ENCODE measurements around the gene TTC7B. TPM values are rescaled to one million over a fixed set of nuclear protein-coding genes. Genes with fewer than 3 reads are reported as not detected.

TTC7B gene
- total RNA-seq, 1 donor from 2014 or later, result 2.4 TPM

DNA sequence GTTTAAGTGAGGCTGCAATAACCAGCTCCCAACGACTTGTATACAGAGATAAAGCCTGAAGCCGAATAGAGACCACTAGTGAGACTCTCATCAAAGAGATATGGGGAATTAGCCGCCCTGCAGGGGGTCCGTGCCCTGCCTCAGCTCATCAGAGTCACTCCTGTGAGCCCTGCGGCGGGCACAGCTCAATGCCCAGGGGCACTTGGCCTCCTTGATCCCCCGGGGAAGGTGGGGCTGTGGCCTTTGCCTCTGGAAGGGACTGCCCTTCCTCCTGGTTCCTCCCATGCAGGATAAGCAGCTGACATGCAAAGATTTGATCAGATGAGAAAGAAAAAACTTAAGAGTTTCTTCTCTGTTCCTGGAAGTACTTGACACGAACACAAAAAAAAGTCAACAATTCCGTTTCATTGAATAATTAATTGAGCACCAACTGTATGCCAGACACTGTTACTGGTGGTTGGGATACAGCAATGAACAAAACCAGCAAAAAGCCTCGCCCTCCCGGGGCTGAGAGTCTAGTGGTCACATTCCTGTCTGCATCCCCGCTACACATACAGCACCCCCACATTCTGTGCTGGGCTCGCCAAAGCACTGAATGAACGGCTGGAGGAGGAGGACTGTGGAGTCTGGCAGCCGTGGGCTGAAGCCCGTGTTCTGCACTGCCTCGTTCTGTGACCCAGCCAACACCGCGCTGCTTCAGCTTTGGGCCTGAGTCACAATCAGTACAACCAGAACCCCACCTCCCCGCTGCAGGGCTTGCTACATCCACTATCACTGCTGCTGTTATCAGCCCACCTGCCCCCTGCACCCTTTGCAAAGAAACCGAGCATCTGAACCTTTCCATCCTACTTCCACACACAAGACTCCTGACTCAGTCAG is 10.3 kb downstream of the TTC7B start:
- no peak overlapping the region for H3K27ac Mint-ChIP-seq
- no peak for DNase-seq
- intact Hi-C loops (cut with micrococcal nuclease), result no loop called here
- no peaks in the 10 kb centered on the region for H3K36me3 Mint-ChIP-seq (ENCODE audit: low read depth)
- H3K4me3 Mint-ChIP-seq, result no peak overlapping the region
- H3K4me1 Mint-ChIP-seq, result peaks cover 6% of the 10 kb centered on the region
- H3K9me3 Mint-ChIP-seq, result peaks cover 5% of the 10 kb centered on the region
- H3K27me3 Mint-ChIP-seq, result no peaks in the 10 kb centered on the region

DNA sequence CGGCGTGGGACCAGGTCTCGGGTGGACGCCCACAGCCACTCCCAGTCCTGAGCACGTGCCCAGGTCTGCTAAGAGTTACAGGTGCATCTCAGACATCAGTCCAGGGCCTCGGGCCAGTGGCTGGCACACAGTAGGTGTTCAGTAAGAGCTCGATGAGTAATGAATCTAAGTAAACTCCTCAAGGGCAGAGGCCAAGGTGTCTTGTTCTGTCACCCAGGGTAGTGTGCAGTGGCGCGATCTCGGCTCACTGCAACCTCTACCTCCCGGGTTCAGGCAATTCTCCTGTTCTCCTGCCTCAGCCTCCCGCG is 11.2 kb downstream of the TTC7B start:
- intact Hi-C loops (cut with micrococcal nuclease), result no loop called here
- Mint-ChIP-seq H3K27me3 (no peaks in the 10 kb centered on the region), H3K9me3 (peaks cover 5% of the 10 kb centered on the region), H3K27ac (no peak overlapping the region), H3K4me1 (peaks cover 6% of the 10 kb centered on the region), H3K4me3 (no peak overlapping the region), H3K36me3 (ENCODE audit: low read depth) (no peaks in the 10 kb centered on the region)
- DNase-seq, result no peak

DNA sequence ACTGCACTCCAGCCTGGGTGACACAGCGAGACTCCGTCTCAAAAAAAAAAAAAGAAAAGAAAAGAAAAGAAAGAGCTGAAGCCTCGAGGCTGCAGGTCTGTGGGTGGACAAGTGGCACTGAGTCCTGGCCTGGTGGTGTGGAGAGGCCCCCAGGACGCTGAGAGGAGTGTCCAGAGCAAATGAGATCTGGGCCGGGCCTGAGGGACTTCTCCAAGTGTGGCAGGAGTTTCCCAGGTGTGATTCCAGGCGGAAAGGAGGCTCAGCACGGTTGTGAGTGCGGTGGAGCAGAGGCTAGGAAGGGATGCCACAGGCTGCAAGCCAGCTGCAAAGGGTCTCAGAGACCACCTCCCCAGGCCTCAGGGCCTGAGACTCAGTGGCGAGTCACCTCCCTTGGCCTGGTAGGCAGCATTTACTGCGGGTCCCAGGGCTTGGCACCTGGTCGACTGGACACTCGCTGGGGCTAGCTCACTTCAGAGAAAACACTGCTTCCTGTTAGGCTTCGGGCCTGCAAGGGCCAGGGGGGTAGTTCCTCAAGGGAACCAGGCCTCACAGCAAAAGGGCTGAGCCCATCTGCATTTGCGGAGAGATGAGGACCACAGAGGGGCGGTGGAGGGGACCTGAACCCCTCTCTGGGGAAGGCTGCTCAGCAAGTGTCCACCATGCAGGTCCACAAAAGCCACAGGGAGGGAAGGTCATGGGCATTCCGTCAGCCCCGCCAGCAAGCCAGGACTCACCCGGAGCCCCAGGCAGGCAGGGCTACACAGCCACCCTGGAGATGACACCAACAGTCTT is 11.7 kb downstream of the TTC7B start:
- H3K4me1 Mint-ChIP-seq, result peaks cover 6% of the 10 kb centered on the region
- no peaks in the 10 kb centered on the region for H3K27me3 Mint-ChIP-seq
- DNase-seq, result no peak
- H3K4me3 Mint-ChIP-seq, result no peak overlapping the region
- no peak overlapping the region for H3K27ac Mint-ChIP-seq
- intact Hi-C loops (cut with micrococcal nuclease), result no loop called here
- no peaks in the 10 kb centered on the region for H3K36me3 Mint-ChIP-seq (ENCODE audit: low read depth)
- peaks cover 5% of the 10 kb centered on the region for H3K9me3 Mint-ChIP-seq

DNA sequence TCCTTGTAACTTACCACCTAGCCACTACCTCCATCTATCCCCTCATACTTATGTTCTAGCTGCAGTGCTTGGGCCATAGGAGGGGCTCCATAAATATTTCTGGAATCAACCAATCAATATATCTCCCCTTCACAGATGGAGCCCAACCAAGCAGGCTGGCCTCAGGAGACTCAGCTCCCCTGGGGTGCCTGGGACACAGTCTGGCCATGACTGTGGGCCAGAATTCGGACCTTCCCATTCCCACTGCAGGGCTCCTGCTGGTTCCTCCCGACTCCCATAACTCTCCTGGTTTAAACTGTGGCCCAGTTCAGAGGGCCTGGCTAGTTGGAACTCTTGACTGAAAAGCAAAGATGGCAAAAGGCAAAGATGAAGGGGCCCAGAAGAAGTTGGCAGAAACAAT is 13.0 kb downstream of the TTC7B start:
- Mint-ChIP-seq H3K4me3 (no peak overlapping the region), H3K27ac (no peak overlapping the region), H3K27me3 (no peaks in the 10 kb centered on the region), H3K4me1 (peaks cover 6% of the 10 kb centered on the region), H3K9me3 (peaks cover 5% of the 10 kb centered on the region), H3K36me3 (ENCODE audit: low read depth) (no peaks in the 10 kb centered on the region)
- intact Hi-C loops (cut with micrococcal nuclease), result no loop called here
- DNase-seq, result no peak

DNA sequence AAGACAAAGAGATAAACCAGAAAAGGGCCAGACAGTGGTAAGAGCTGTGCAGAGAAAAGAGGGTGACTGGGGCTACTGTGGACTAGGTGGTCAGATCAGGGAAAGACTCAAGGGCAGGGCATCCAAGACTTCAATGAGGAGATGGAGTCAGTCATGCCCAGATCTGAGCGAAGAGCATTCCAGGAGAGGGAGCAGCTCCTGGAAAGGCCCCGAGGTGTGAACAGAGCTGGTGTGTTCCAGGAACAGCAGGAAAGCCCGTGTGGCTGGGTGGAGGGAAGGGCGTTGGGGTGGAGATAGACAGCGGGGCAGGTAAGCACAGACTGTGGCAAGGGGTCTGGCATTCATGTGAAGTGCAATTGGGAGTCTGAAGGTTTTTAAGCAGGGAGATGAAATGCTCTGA is 16.8 kb downstream of the TTC7B start:
- intact Hi-C loops (cut with micrococcal nuclease), result no loop called here
- Mint-ChIP-seq H3K36me3 (ENCODE audit: low read depth) (no peaks in the 10 kb centered on the region), H3K4me1 (peaks cover 6% of the 10 kb centered on the region), H3K9me3 (peaks cover 5% of the 10 kb centered on the region), H3K27ac (peak overlapping the region; percentile 66), H3K27me3 (no peaks in the 10 kb centered on the region), H3K4me3 (no peak overlapping the region)
- DNase-seq, result no peak

DNA sequence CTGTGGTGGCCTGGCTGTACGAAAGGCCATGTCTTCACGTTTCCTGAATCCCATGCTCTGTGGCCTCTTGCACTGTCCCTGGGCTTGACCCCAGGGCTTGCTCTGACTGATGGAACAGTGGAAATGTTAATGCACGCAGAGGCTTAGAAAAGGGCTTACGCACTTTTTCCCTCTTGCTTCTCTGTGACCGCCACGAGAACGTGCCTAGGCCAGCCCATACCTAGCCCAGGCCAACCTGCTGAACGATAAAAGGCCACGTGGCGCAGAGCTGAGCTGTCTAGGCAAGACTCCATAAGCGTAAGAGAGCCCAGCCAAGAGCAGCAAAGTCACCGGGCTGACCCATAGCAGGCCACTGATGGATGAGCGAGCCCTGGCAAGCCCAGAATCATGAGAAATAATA is 18.3 kb downstream of the TTC7B start:
- Mint-ChIP-seq H3K4me3 (no peak overlapping the region), H3K4me1 (peaks cover 6% of the 10 kb centered on the region), H3K27ac (no peak overlapping the region), H3K36me3 (ENCODE audit: low read depth) (no peaks in the 10 kb centered on the region), H3K27me3 (no peaks in the 10 kb centered on the region), H3K9me3 (peaks cover 5% of the 10 kb centered on the region)
- intact Hi-C loops (cut with micrococcal nuclease), result no loop called here
- DNase-seq, result no peak

DNA sequence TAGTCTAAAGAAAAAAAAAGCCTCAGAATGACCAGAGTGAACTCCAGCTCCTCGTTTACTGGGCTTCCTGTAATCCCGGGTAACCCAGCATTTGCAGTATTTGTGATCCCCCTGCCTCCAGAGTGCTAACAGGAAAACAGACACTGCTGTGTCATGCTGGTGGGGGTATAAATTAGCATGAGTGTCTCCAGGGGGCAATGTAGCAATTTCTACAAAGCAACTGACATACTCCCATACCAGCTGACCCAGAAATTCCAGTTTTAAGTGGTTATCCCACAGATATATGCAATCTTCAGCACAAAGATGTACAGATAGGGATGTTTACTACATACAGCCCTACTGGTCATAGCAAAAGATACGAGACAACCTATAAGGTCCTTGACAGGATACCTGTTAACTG is 18.8 kb downstream of the TTC7B start:
- Mint-ChIP-seq H3K4me3 (no peak overlapping the region), H3K9me3 (peaks cover 5% of the 10 kb centered on the region)

DNA sequence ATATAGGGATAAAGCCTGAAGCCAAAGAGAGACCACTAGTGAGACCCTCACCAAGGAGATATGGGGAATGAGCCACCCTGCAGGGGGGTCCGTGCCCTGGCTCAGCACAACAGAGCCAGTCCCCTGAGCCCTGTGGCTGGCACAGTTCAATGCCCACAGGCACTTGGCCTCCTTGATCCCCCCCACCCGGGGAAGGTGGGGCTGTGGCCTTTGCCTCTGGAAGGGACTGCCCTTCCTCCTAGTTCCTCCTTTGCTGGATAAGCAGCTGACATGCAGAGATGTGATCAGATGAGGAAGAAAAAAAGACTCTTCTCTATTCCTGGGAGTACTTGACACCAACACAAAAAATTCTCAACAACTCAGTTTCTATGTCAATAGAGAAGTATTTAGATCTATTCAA is 19.9 kb downstream of the TTC7B start:
- Mint-ChIP-seq H3K4me3 (no peak overlapping the region), H3K27ac (no peak overlapping the region)

More for the DNA sequence above, 18.8 kb downstream of the TTC7B start:
- no peak for DNase-seq
- Mint-ChIP-seq H3K27me3 (no peaks in the 10 kb centered on the region), H3K4me1 (peaks cover 6% of the 10 kb centered on the region), H3K27ac (no peak overlapping the region), H3K36me3 (ENCODE audit: low read depth) (no peaks in the 10 kb centered on the region)
- intact Hi-C loops (cut with micrococcal nuclease), result no loop called here

DNA sequence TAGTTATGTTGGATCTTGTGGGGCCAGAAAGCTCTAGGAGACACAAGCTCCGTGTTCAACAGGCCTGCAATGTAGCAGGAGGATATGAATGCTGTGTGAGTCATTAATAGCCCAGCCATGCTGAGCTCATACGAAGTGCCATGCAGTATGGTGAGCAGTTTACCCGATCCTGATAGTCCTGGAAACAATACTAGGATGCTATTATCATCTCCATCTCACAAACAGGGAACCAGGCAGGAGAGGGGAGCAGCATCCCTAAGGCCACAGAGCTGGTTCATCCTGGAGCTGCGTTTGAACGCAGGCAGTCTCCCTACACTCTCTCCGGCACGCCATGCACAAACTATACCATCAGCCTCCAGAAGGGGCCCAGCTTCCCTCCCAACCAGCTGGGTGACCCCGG is 20.5 kb downstream of the TTC7B start:
- H3K27me3 Mint-ChIP-seq, result no peaks in the 10 kb centered on the region
- H3K4me1 Mint-ChIP-seq, result no peaks in the 10 kb centered on the region
- H3K4me3 Mint-ChIP-seq, result no peak overlapping the region
- H3K9me3 Mint-ChIP-seq, result no peaks in the 10 kb centered on the region
- intact Hi-C loops (cut with micrococcal nuclease), result no loop called here
- DNase-seq, result no peak
- no peak overlapping the region for H3K27ac Mint-ChIP-seq
- no peaks in the 10 kb centered on the region for H3K36me3 Mint-ChIP-seq (ENCODE audit: low read depth)

More for the DNA sequence above, 19.9 kb downstream of the TTC7B start:
- Mint-ChIP-seq H3K27me3 (no peaks in the 10 kb centered on the region), H3K36me3 (ENCODE audit: low read depth) (no peaks in the 10 kb centered on the region), H3K9me3 (peaks cover 2% of the 10 kb centered on the region), H3K4me1 (peaks cover 3% of the 10 kb centered on the region)
- no peak for DNase-seq
- intact Hi-C loops (cut with micrococcal nuclease), result no loop called here

DNA sequence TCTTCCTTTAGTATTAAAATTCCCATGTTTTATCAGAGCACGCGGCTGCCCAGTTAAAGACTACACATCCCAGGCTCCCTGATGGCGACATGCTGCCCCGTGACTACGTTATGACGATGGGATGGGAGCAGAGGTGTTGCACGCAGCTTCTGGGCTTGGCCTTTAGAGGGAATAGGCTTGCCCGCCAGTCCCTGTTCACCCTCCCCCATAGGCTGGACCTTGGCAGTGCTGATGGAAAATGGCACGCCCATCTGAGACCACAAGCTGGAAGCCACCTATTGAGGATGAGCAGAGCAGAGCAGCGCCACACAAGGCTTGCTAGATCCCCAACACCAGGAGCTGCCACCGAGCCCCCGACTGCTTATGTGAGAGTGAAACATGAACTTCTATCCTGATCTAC is 24.7 kb downstream of the TTC7B start:
- Mint-ChIP-seq H3K36me3 (ENCODE audit: low read depth) (no peaks in the 10 kb centered on the region), H3K4me1 (no peaks in the 10 kb centered on the region), H3K9me3 (no peaks in the 10 kb centered on the region), H3K27ac (no peak overlapping the region), H3K27me3 (no peaks in the 10 kb centered on the region), H3K4me3 (no peak overlapping the region)
- intact Hi-C loops (cut with micrococcal nuclease), result no loop called here
- no peak for DNase-seq

DNA sequence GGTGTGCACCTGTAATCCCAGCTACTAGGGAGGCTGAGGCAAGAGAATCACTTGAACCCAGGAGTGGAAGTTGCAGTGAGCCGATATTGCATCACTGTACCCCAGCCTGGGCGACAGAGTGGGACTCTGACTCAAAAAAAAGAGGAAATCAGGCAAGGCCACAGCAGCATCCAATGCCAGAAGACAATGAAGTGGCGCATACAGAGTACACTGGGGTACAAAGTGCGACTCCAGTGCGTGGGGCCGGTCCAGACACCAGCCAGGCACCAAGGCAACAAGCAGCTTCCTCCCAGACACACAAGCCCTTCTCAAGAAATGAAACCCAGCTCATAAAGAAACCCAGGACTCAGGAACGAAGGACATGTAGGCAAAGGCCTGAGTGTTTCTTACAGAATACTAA is 28.2 kb downstream of the TTC7B start:
- H3K4me3 Mint-ChIP-seq, result no peak overlapping the region
- H3K27me3 Mint-ChIP-seq, result no peaks in the 10 kb centered on the region

DNA sequence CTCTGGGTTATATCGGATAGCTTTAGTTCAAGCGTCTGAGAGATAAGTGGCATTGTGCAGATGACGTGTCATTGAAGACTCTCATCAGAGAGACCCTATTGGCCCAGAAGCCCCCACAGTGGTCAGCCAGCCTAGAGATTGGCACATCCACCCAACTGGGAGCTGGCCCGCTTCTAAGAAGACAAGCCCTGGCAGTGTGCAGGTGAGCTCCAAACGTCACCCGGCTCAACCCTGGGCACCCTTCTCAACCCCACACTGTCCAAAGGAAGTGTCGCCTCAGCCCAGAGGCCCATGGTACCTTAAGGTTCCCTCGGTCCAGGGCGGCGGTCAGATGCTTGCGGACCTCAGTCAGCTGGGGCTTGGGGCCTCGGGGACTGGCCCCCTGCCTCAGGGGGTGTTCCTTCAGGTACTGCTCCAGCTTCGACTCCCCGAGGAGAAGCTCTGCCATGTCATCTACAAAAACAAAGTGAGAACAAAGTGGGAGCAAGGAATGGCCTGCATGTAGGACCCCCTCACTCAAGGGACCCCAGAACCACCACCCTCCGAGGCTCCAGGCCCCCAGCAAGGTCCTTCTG is 30.3 kb downstream of the TTC7B start:
- peaks cover 2% of the 10 kb centered on the region for H3K27me3 Mint-ChIP-seq

More for the DNA sequence above, 28.2 kb downstream of the TTC7B start:
- no peak overlapping the region for H3K27ac Mint-ChIP-seq
- H3K36me3 Mint-ChIP-seq (ENCODE audit: low read depth), result no peaks in the 10 kb centered on the region
- H3K4me1 Mint-ChIP-seq, result no peaks in the 10 kb centered on the region
- DNase-seq, result no peak
- H3K9me3 Mint-ChIP-seq, result no peaks in the 10 kb centered on the region
- intact Hi-C loops (cut with micrococcal nuclease), result no loop called here

DNA sequence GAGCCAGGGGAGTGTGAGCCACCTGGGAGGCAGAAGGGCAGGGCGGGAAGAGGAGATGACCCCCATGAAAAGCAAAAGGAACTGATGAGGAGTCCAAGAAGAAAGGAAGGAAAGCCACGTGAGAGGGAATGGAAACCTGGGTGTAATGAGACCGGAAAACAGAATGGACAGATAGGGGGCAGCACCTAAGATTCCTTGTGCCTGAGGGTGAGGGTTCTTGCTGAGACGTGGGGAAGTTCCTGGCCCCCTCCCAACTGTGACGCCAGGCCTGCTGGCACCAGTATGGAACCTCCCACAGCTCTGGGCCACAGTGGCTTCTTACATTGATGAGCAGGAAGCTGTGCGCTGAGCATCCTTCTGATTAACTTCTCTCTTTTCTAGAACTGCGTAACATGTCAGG is 30.8 kb downstream of the TTC7B start:
- peaks cover 2% of the 10 kb centered on the region for H3K27me3 Mint-ChIP-seq
- intact Hi-C loops (cut with micrococcal nuclease), result no loop called here
- no peak overlapping the region for H3K27ac Mint-ChIP-seq
- no peak for DNase-seq
- no peak overlapping the region for H3K4me3 Mint-ChIP-seq
- H3K4me1 Mint-ChIP-seq, result no peaks in the 10 kb centered on the region
- H3K36me3 Mint-ChIP-seq (ENCODE audit: low read depth), result no peaks in the 10 kb centered on the region
- H3K9me3 Mint-ChIP-seq, result no peaks in the 10 kb centered on the region

More for the DNA sequence above, 30.3 kb downstream of the TTC7B start:
- intact Hi-C loops (cut with micrococcal nuclease), result no loop called here
- Mint-ChIP-seq H3K4me1 (no peaks in the 10 kb centered on the region), H3K4me3 (no peak overlapping the region), H3K9me3 (no peaks in the 10 kb centered on the region), H3K27ac (no peak overlapping the region), H3K36me3 (ENCODE audit: low read depth) (no peaks in the 10 kb centered on the region)
- DNase-seq, result no peak

DNA sequence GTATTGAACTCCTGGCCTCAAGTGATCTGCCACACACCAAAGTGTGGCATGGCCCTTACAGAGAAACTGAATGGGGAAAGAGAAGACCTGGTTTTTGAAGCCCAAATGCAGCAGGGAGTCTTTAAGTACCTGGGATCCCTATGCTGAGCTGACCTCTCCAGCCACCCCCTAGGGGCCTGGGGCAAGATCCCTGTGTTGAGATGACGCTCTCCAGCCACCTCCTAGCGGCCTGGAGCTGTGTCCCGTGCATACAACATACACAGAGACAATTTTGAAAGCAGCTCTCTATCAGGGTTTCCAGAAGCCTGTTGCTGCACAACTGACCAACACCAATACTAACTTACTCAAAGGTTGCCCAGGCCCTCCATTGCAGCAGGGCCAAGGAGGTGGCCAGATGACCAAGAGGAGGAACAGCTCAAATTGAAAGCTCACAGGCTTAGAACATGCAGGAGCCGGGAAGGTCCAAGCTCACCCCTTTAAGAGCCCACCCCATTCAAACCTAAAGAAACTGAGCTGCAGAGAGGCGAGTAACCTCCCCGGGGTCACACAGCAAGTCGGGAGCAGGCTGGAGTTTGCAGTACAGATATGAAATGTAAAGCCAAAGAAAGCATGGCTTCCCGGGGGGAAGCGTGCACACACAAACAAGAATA is 31.5 kb downstream of the TTC7B start:
- no peak for DNase-seq
- Mint-ChIP-seq H3K36me3 (ENCODE audit: low read depth) (no peaks in the 10 kb centered on the region), H3K4me1 (no peaks in the 10 kb centered on the region), H3K27ac (no peak overlapping the region), H3K9me3 (no peaks in the 10 kb centered on the region), H3K27me3 (peaks cover 2% of the 10 kb centered on the region), H3K4me3 (no peak overlapping the region)
- intact Hi-C loops (cut with micrococcal nuclease), result no loop called here
